Keratinocyte (primary cell): ENCODE data around the gene TJP3. TPM values are rescaled to one million over a fixed set of nuclear protein-coding genes. Genes with fewer than 3 reads are reported as not detected.
"Not testable (repeated sequence)": the region's sequence is repeated elsewhere in the genome, so short reads cannot be mapped to it uniquely, and the experiment has no call there.

Experiments
- DNase-seq: peaks from one replicate; pipeline ENCODE4 v3.0.0-alpha.2; 2011; ENCODE audit warnings: low read depth, missing footprints, low spot score
- FAIRE-seq: peaks from 2 replicates; lab custom pipeline; 2011; peaks lifted over from hg19 to GRCh38; lab: Jason Lieb, UNC
- H2AFZ ChIP-seq: 2 replicates; pipeline ENCODE4 v1.6.0; 2012; ENCODE audit warnings: low read length, control low read depth, inconsistent platforms; ENCODE audit not compliant: control insufficient read depth
- H3K27ac ChIP-seq: 2 replicates; pipeline ENCODE4 v1.5.1; 2011; ENCODE audit warnings: low read length; ENCODE audit not compliant: control insufficient read depth, insufficient read depth
- H3K27me3 ChIP-seq: 3 replicates; pipeline ENCODE4 v1.6.0; 2011; ENCODE audit warnings: low read length; ENCODE audit not compliant: control insufficient read depth, insufficient read depth; ENCODE audit errors: extremely low read depth
- H3K36me3 ChIP-seq, 2 experiments: 2 replicates in 1 of 2; 3 replicates in 1 of 2; pipeline ENCODE4 v1.5.1; 2011; ENCODE audit warnings: low read length in 2 of 2, mild to moderate bottlenecking in 1 of 2; ENCODE audit not compliant: control insufficient read depth in 2 of 2, insufficient read depth in 2 of 2; ENCODE audit errors: extremely low read depth in 1 of 2
- H3K4me1 ChIP-seq: 3 replicates; pipeline ENCODE4 v1.5.1; 2011; ENCODE audit warnings: low read length; ENCODE audit not compliant: control insufficient read depth, insufficient read depth; ENCODE audit errors: extremely low read depth
- H3K4me2 ChIP-seq: 3 replicates; pipeline ENCODE4 v1.6.0; 2011; ENCODE audit warnings: low read depth, low read length; ENCODE audit not compliant: control insufficient read depth, insufficient read depth; ENCODE audit errors: extremely low read depth
- H3K4me3 ChIP-seq, 3 experiments: fragments of 200-600 bp in 1 of 3; sonication (generic) in 1 of 3; 2 replicates in 2 of 3; 3 replicates in 1 of 3; pipeline ENCODE4 v1.5.1; 2011 to 2016; ENCODE audit warnings: low read length in 3 of 3, mild to moderate bottlenecking in 3 of 3, control low read depth in 2 of 3, inconsistent platforms in 1 of 3, low read depth in 1 of 3, mixed read lengths in 1 of 3, mixed run types in 1 of 3, moderate library complexity in 1 of 3; ENCODE audit not compliant: control insufficient read depth in 2 of 3, insufficient read depth in 2 of 3; ENCODE audit errors: extremely low read depth in 1 of 3
- H3K79me2 ChIP-seq: 2 replicates; pipeline ENCODE4 v1.6.0; 2012; ENCODE audit warnings: low read length; ENCODE audit not compliant: control insufficient read depth, insufficient read depth
- H3K9ac ChIP-seq: 3 replicates; pipeline ENCODE4 v1.6.0; 2011; ENCODE audit warnings: low read length; ENCODE audit not compliant: control insufficient read depth, insufficient read depth; ENCODE audit errors: extremely low read depth
- H3K9me1 ChIP-seq: 3 replicates; pipeline ENCODE4 v1.6.0; 2011; ENCODE audit warnings: low read length; ENCODE audit not compliant: control insufficient read depth, insufficient read depth; ENCODE audit errors: extremely low read depth
- H3K9me3 ChIP-seq: 2 replicates; pipeline ENCODE4 v1.5.1; 2012; ENCODE audit warnings: low read depth, low read length; ENCODE audit not compliant: control insufficient read depth
- H4K20me1 ChIP-seq: 3 replicates; pipeline ENCODE4 v1.6.0; 2011; ENCODE audit warnings: low read length; ENCODE audit not compliant: control insufficient read depth, insufficient read depth; ENCODE audit errors: extremely low read depth
- EZH2 ChIP-seq: IDR thresholded peaks from one replicate; pipeline ENCODE4 v1.6.1; 2012; ENCODE audit warnings: inconsistent platforms, mild to moderate bottlenecking, low read length, moderate library complexity
- dilution Hi-C: fragments of 300-500 bp; cut with MboI; formaldehyde crosslinking; loops from one replicate; pipeline ENCODE4 v1.7.0; 2020; ENCODE audit warnings: low sequenced_read_pairs; ENCODE audit not compliant: extremely low pct_ligation_motif_present
- polyA plus RNA-seq, 5 experiments: library from polyadenylated mRNA; depleted of rRNA in 3 of 5; stranded (reverse) in 3 of 5; stranded (forward) in 1 of 5; unstranded in 1 of 5; fragments of >200 nt; gene quantifications; 1 replicate in 1 of 5; 2 replicates in 3 of 5; 3 replicates in 1 of 5; pipeline versions ENCODE4 v1.2.1 to v1.2.3, GENCODE V29; 2011 to 2012; ENCODE audit warnings: missing spikeins in 2 of 5, low read depth in 1 of 5, low replicate concordance in 1 of 5
- TF ChIP-seq, protein P1 (sequence below), 3 experiments: IDR thresholded peaks in 1 of 3; conservative IDR thresholded peaks in 1 of 3; optimal IDR thresholded peaks in 1 of 3; 2 replicates in 2 of 3; 3 replicates in 1 of 3; pipeline versions ENCODE3 to v1.5.1; 2011; ENCODE audit warnings: low read length in 3 of 3, mild to moderate bottlenecking in 3 of 3, moderate library complexity in 2 of 3, control low read depth in 1 of 3, inconsistent platforms in 1 of 3; ENCODE audit not compliant: insufficient read depth in 2 of 3; ENCODE audit errors: extremely low read depth in 1 of 3

Gene TJP3
- polyA plus RNA-seq, 1 donor (not counting 4 experiments of a cell fraction or from before 2014, with no cell fraction given) = 0.08 TPM

GRCh38 chr19:3752492-3752891, 44.3 kb downstream of the TJP3 start:
- TF ChIP-seq, protein P1, sequence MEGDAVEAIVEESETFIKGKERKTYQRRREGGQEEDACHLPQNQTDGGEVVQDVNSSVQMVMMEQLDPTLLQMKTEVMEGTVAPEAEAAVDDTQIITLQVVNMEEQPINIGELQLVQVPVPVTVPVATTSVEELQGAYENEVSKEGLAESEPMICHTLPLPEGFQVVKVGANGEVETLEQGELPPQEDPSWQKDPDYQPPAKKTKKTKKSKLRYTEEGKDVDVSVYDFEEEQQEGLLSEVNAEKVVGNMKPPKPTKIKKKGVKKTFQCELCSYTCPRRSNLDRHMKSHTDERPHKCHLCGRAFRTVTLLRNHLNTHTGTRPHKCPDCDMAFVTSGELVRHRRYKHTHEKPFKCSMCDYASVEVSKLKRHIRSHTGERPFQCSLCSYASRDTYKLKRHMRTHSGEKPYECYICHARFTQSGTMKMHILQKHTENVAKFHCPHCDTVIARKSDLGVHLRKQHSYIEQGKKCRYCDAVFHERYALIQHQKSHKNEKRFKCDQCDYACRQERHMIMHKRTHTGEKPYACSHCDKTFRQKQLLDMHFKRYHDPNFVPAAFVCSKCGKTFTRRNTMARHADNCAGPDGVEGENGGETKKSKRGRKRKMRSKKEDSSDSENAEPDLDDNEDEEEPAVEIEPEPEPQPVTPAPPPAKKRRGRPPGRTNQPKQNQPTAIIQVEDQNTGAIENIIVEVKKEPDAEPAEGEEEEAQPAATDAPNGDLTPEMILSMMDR (optimal IDR thresholded peaks at IDR 0.05 in 1 of 3, IDR thresholded peaks at IDR 0.05 in 1 of 3, conservative IDR thresholded peaks at IDR 0.05 in 1 of 3; ENCODE audit: extremely low read depth in 1 of 3, insufficient read depth in 2 of 3, low read length in 3 of 3) = no peak
- TF ChIP-seq EZH2 = no peak
- H3K4me1 ChIP-seq = no peaks in the 10 kb centered on the region
- no peak overlapping the region for H3K27ac ChIP-seq
- no peaks in the 10 kb centered on the region for H3K79me2 ChIP-seq
- DNase-seq (no peak), FAIRE-seq (no peak)
- no peaks in the 10 kb centered on the region for H3K9me3 ChIP-seq
- dilution Hi-C loops = no loop called here
- H2AFZ ChIP-seq = no peak overlapping the region
- no peak overlapping the region for H3K4me3 ChIP-seq
- H3K9me1 ChIP-seq = no peaks in the 10 kb centered on the region
- no peaks in the 10 kb centered on the region for H3K27me3 ChIP-seq
- peaks cover 3 to 10% of the 10 kb centered on the region in 2 experiments for H3K36me3 ChIP-seq
- H4K20me1 ChIP-seq = no peaks in the 10 kb centered on the region
- H3K9ac ChIP-seq = no peak overlapping the region
- H3K4me2 ChIP-seq = no peak overlapping the region

GRCh38 chr19:3753631-3754410, 45.6 kb downstream of the TJP3 start:
- dilution Hi-C loops = no loop called here
- H2AFZ ChIP-seq = no peak overlapping the region
- no peak for FAIRE-seq
- no peak for DNase-seq
- H3K79me2 ChIP-seq = no peaks in the 10 kb centered on the region
- H3K9me3 ChIP-seq = no peaks in the 10 kb centered on the region
- H3K4me2 ChIP-seq = no peak overlapping the region
- H3K36me3 ChIP-seq = peaks cover 6 to 10% of the 10 kb centered on the region in 2 experiments
- TF ChIP-seq, protein P1 (optimal IDR thresholded peaks at IDR 0.05 in 1 of 3, IDR thresholded peaks at IDR 0.05 in 1 of 3, conservative IDR thresholded peaks at IDR 0.05 in 1 of 3; ENCODE audit: extremely low read depth in 1 of 3, insufficient read depth in 2 of 3, low read length in 3 of 3) = no peak
- no peak for TF ChIP-seq EZH2
- no peaks in the 10 kb centered on the region for H3K9me1 ChIP-seq
- H4K20me1 ChIP-seq = no peaks in the 10 kb centered on the region
- no peaks in the 10 kb centered on the region for H3K4me1 ChIP-seq
- H3K9ac ChIP-seq = no peak overlapping the region
- no peaks in the 10 kb centered on the region for H3K27me3 ChIP-seq
- H3K4me3 ChIP-seq = no peak overlapping the region
- no peak overlapping the region for H3K27ac ChIP-seq

GRCh38 chr19:3757705-3758104, 49.5 kb downstream of the TJP3 start:
- H3K4me1 ChIP-seq = not testable (repeated sequence)

GRCh38 chr19:3758297-3758696, 50.1 kb downstream of the TJP3 start:
- H3K9me3 ChIP-seq, H3K27me3 ChIP-seq, H3K36me3 ChIP-seq, FAIRE-seq, H3K4me2 ChIP-seq, H3K9ac ChIP-seq, H3K9me1 ChIP-seq, H4K20me1 ChIP-seq, H2AFZ ChIP-seq, DNase-seq, H3K4me3 ChIP-seq, H3K4me1 ChIP-seq, H3K27ac ChIP-seq, dilution Hi-C loops: not testable (repeated sequence)
- peaks cover 17% of the 10 kb centered on the region for H3K79me2 ChIP-seq

More at GRCh38 chr19:3757705-3758104, 49.5 kb downstream of the TJP3 start:
- H3K27ac ChIP-seq, H3K27me3 ChIP-seq, FAIRE-seq, H2AFZ ChIP-seq, H4K20me1 ChIP-seq, H3K4me3 ChIP-seq, dilution Hi-C loops, H3K4me2 ChIP-seq, H3K9me3 ChIP-seq, H3K9me1 ChIP-seq, H3K9ac ChIP-seq, DNase-seq, H3K36me3 ChIP-seq: not testable (repeated sequence)
- H3K79me2 ChIP-seq = peaks cover 15% of the 10 kb centered on the region
